Measurements from ENCODE around the gene PSMB4.
A peak's percentile ranks its signal among the peaks of the same experiment; 100 is the strongest.

PSMB4 gene

DNA sequence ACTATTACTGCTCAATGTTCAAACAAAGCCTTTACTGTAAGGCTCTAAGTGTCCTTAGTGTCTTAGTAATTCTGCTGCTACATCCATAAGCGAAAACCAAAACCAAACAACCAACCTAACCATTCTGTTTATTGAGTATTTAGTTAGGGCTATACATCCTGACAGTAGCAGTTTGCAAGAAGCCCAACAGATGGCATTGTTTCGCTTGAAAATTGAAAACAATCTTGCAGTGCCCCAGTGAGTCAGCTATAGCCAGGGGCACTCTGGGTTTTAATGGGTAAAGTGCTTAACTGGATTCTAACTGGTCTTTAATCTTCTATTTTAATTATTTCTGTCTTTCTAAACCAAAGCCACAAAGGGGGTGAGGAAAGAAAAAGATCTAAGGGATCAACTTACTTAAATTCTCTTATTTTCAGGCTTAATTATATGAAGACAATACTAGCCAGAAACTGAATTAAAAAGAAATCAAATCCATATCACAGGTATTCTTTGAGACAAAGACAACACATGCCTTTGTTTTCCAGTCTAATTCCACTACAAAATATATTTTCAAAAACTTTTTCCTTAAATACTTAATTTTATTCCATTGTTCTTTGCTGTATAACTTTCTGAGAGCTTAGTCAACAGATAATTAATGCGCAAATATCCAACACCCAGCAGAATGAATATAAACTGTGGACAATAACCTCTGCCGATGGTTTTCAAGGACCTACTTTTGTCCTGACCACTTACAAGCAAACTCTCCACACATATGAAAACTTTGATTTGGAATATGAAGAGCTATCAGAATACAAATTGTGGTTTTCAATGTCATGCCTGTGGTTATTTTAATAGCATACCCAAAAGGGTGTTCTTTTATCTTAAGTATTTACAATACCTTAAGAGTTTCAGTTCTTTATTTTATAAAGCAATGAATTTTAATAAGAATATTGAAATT, 44.7 kb downstream of the PSMB4 start:
- DNase-seq: peak; percentile 69

GRCh38 chr1:151444783-151445177, 45.4 kb downstream of the PSMB4 start:
- DNase-seq: no peak

DNA sequence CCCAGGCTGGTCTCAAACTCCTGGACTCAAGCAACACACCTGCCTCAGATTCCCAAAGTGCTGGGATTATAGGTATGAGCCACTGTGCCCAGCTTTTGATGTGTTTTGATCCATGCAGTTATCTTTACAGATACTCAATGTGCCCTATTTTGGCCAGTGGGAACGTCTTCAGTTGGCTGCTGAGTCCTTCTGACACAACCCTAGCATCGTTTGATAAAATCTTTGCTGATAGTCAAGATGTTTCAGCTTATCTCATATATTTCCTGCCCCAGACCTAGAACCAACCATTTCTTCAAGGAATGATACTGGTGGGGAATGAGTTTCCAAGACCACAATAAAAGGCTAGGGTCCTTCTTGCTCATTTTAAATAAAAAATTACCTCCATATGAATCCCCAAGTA, 48.3 kb downstream of the PSMB4 start:
- DNase-seq: no peak

Measured in NCI-H2171 treated with DMSO at 0.1 percent for 48 hours (cell line).